H1 (cell line): Measurements from ENCODE around the gene RBM47. TPM values are rescaled to one million over a fixed set of nuclear protein-coding genes. Genes with fewer than 3 reads are reported as not detected.

ENCODE experiments used
- CTCF ChIA-PET: fragments of 300-600 bp; sonication (Branson Sonifier 250); formaldehyde crosslinking; loops from one replicate; lab custom pipeline; 2021; ENCODE audit not compliant: partially characterized antibody; lab: Charles Lee
- POLR2A ChIA-PET: fragments of 300-600 bp; sonication (Branson Sonifier 250); formaldehyde crosslinking; loops from one replicate; lab custom pipeline; 2021; ENCODE audit warnings: inconsistent platforms; ENCODE audit not compliant: partially characterized antibody; lab: Charles Lee
- DNase-seq, 2 experiments: peaks; one replicate each; pipeline versions ENCODE4 v3.0.0 to v3.0.0-alpha.2; 2010 to 2022; ENCODE audit warnings: low spot score in 2 of 2, low read depth in 1 of 2, mixed read lengths in 1 of 2
- FAIRE-seq: peaks from 2 replicates; lab custom pipeline; 2011; peaks lifted over from hg19 to GRCh38; lab: Jason Lieb, UNC
- H2AFZ ChIP-seq: 2 replicates; pipeline ENCODE4 v1.8.1; 2012; ENCODE audit warnings: low read length, inconsistent platforms
- H2AK5ac ChIP-seq: 2 replicates; pipeline ENCODE4 v1.6.1; 2013; ENCODE audit warnings: low read depth, low read length
- H2BK120ac ChIP-seq: replicated peaks from 2 replicates; pipeline ENCODE3; 2013; ENCODE audit warnings: low read depth, low read length, inconsistent platforms
- H2BK12ac ChIP-seq: 2 replicates; pipeline ENCODE4 v1.6.1; 2013; ENCODE audit warnings: low read depth, low read length
- H2BK15ac ChIP-seq: 2 replicates; pipeline ENCODE4 v1.6.1; 2013; ENCODE audit warnings: low read length
- H2BK20ac ChIP-seq: 2 replicates; pipeline ENCODE4 v1.6.1; 2013; ENCODE audit warnings: low read length
- H2BK5ac ChIP-seq: 2 replicates; pipeline ENCODE4 v1.6.1; 2013; ENCODE audit warnings: low read depth, low read length
- H3K14ac ChIP-seq: 2 replicates; pipeline ENCODE4 v1.6.1; 2013; ENCODE audit warnings: inconsistent platforms; ENCODE audit not compliant: insufficient read length
- H3K18ac ChIP-seq: 2 replicates; pipeline ENCODE4 v1.6.1; 2013; ENCODE audit warnings: low read length; ENCODE audit errors: extremely low read depth
- H3K23ac ChIP-seq: 2 replicates; pipeline ENCODE4 v1.6.1; 2013; ENCODE audit warnings: inconsistent platforms; ENCODE audit not compliant: insufficient read length
- H3K23me2 ChIP-seq: 2 replicates; pipeline ENCODE4 v1.6.1; 2013; ENCODE audit warnings: low read depth, low read length
- H3K27ac ChIP-seq: 2 replicates; pipeline ENCODE4 v1.6.1; 2011; ENCODE audit warnings: low read depth, low read length, inconsistent platforms
- H3K27me3 ChIP-seq, 4 experiments: replicated peaks in 1 of 4; 1 replicate in 1 of 4; 2 replicates in 3 of 4; pipeline versions ENCODE4 v1.6.1 to v1.8.1; 2011 to 2013; ENCODE audit warnings: low read length in 3 of 4, mild to moderate bottlenecking in 3 of 4, inconsistent platforms in 2 of 4, mixed read lengths in 2 of 4, moderate library complexity in 1 of 4; ENCODE audit not compliant: control insufficient read depth in 3 of 4, insufficient read depth in 3 of 4; ENCODE audit errors: extremely low read depth in 1 of 4
- H3K36me3 ChIP-seq, 4 experiments: 2 replicates each; pipeline versions ENCODE4 v1.6.1 to v1.8.1; 2011 to 2013; ENCODE audit warnings: mild to moderate bottlenecking in 4 of 4, low read length in 3 of 4, moderate library complexity in 2 of 4, control low read depth in 1 of 4, inconsistent platforms in 1 of 4; ENCODE audit not compliant: insufficient read depth in 4 of 4, control insufficient read depth in 2 of 4
- H3K4ac ChIP-seq: replicated peaks from 2 replicates; pipeline ENCODE3; 2013; ENCODE audit warnings: low read length, low read depth, mixed read lengths, inconsistent platforms; ENCODE audit not compliant: insufficient read length
- H3K4me1 ChIP-seq, 4 experiments: replicated peaks in 1 of 4; 1 replicate in 1 of 4; 2 replicates in 3 of 4; pipeline versions ENCODE4 v1.6.1 to v1.8.1; 2011 to 2013; ENCODE audit warnings: low read length in 3 of 4, inconsistent platforms in 2 of 4, mixed read lengths in 1 of 4; ENCODE audit not compliant: insufficient read depth in 4 of 4, control insufficient read depth in 3 of 4
- H3K4me2 ChIP-seq, 2 experiments: 2 replicates each; pipeline versions ENCODE4 v1.6.1 to v1.8.1; 2011 to 2013; ENCODE audit warnings: low read depth in 2 of 2, low read length in 2 of 2, control low read depth in 1 of 2, inconsistent platforms in 1 of 2, mild to moderate bottlenecking in 1 of 2; ENCODE audit not compliant: insufficient read depth in 1 of 2
- H3K4me3 ChIP-seq, 4 experiments: fragments of 200-600, 300-600 bp in 1 of 4; sonication (generic), shearing (Covaris generic), sonication (Bioruptor Twin) in 1 of 4; 2 replicates each; pipeline versions ENCODE4 v1.5.1 to v1.8.1; 2011 to 2016; ENCODE audit warnings: low read length in 4 of 4, low read depth in 3 of 4, control low read depth in 2 of 4, inconsistent platforms in 2 of 4, mild to moderate bottlenecking in 2 of 4, mixed read lengths in 1 of 4, moderate library complexity in 1 of 4; ENCODE audit not compliant: insufficient read depth in 2 of 4; ENCODE audit errors: extremely low read depth in 1 of 4
- H3K56ac ChIP-seq: replicated peaks from 2 replicates; pipeline ENCODE3; 2013; ENCODE audit warnings: low read depth, mild to moderate bottlenecking, mixed read lengths, low read length, inconsistent platforms; ENCODE audit not compliant: insufficient read length
- H3K79me1 ChIP-seq: 2 replicates; pipeline ENCODE4 v1.6.1; 2013; ENCODE audit warnings: low read depth, low read length, control low read depth
- H3K79me2 ChIP-seq, 2 experiments: 2 replicates each; pipeline versions ENCODE4 v1.6.1 to v1.8.1; 2012 to 2013; ENCODE audit warnings: low read length in 2 of 2, mild to moderate bottlenecking in 2 of 2, inconsistent platforms in 1 of 2; ENCODE audit not compliant: insufficient read depth in 2 of 2, control insufficient read depth in 1 of 2
- H3K9ac ChIP-seq, 4 experiments: replicated peaks in 1 of 4; 1 replicate in 1 of 4; 2 replicates in 3 of 4; pipeline versions ENCODE4 v1.6.1 to v1.8.1; 2011 to 2013; ENCODE audit warnings: low read depth in 3 of 4, low read length in 3 of 4, control low read depth in 2 of 4, mild to moderate bottlenecking in 2 of 4, moderate library complexity in 2 of 4, inconsistent platforms in 1 of 4; ENCODE audit errors: extremely low read depth in 1 of 4
- H3K9me3 ChIP-seq, 2 experiments: 2 replicates each; pipeline versions ENCODE4 v1.6.1 to v1.8.1; 2012 to 2013; ENCODE audit warnings: mild to moderate bottlenecking in 2 of 2, moderate library complexity in 2 of 2, control low read depth in 1 of 2, inconsistent platforms in 1 of 2, low read depth in 1 of 2, low read length in 1 of 2, mixed read lengths in 1 of 2; ENCODE audit not compliant: insufficient read depth in 2 of 2
- H4K20me1 ChIP-seq, 2 experiments: replicated peaks in 1 of 2; 2 replicates each; pipeline versions ENCODE3 to v1.8.1; 2011 to 2013; ENCODE audit warnings: inconsistent platforms in 2 of 2, low read length in 2 of 2, mild to moderate bottlenecking in 1 of 2; ENCODE audit not compliant: insufficient read depth in 2 of 2, control insufficient read depth in 1 of 2
- H4K5ac ChIP-seq: 2 replicates; pipeline ENCODE4 v1.6.1; 2013; ENCODE audit warnings: low read length, low read depth, mixed read lengths, inconsistent platforms; ENCODE audit not compliant: insufficient read length
- H4K8ac ChIP-seq: 2 replicates; pipeline ENCODE4 v1.8.0; 2013; ENCODE audit warnings: mild to moderate bottlenecking, moderate library complexity, low read length, inconsistent platforms; ENCODE audit not compliant: insufficient read depth; ENCODE audit errors: extremely low read depth
- H4K91ac ChIP-seq: replicated peaks from 2 replicates; pipeline ENCODE3; 2013; ENCODE audit warnings: low read length, mixed read lengths, inconsistent platforms; ENCODE audit not compliant: insufficient read length
- FOSL1 ChIP-seq: IDR thresholded peaks from 2 replicates; pipeline ENCODE4 v1.6.1; 2011; ENCODE audit warnings: mild to moderate bottlenecking, low read depth, low read length, moderate library complexity; ENCODE audit not compliant: insufficient read depth
- MAFK ChIP-seq: IDR thresholded peaks from 2 replicates; pipeline ENCODE4 v1.6.1; 2012; ENCODE audit warnings: low read depth, mild to moderate bottlenecking, improper control_type of control experiment, low read length
- POLR2A ChIP-seq, 2 experiments: IDR thresholded peaks; 1 replicate in 1 of 2; 2 replicates in 1 of 2; pipeline ENCODE4 v1.6.1; 2011; ENCODE audit warnings: low read depth in 2 of 2, low read length in 2 of 2, mild to moderate bottlenecking in 2 of 2; ENCODE audit errors: control extremely low read depth in 1 of 2
- POLR2AphosphoS5 ChIP-seq: IDR thresholded peaks from 2 replicates; pipeline ENCODE4 v1.6.1; 2011; ENCODE audit warnings: low read depth, low read length
- SP2 ChIP-seq: IDR thresholded peaks from 2 replicates; pipeline ENCODE4 v1.6.1; 2012; ENCODE audit warnings: mild to moderate bottlenecking, low read length, inconsistent platforms
- SP4 ChIP-seq: IDR thresholded peaks from 2 replicates; pipeline ENCODE4 v1.6.1; 2012; ENCODE audit warnings: low read length, inconsistent platforms
- SRF ChIP-seq: IDR thresholded peaks from 2 replicates; pipeline ENCODE4 v1.6.1; 2011; ENCODE audit warnings: mild to moderate bottlenecking, low read depth, low read length, moderate library complexity
- SUZ12 ChIP-seq: fragments of 200-600 bp; sonication (generic); IDR thresholded peaks from 2 replicates; pipeline ENCODE4 v1.6.1; 2012; ENCODE audit warnings: mild to moderate bottlenecking, inconsistent platforms, low read length, moderate library complexity, mixed read lengths
- WGBS, 2 experiments: shearing (Covaris generic) in 1 of 2; methylation state at CpG; one replicate each; pipeline versions ENCODE4 v1.1.6 to v1.1.7; 2013 to 2015; ENCODE audit warnings: low lambda C conversion rate in 2 of 2, mixed read lengths in 2 of 2, inconsistent platforms in 1 of 2, low coverage in 1 of 2, missing lambda C conversion rate in 1 of 2; ENCODE audit not compliant: insufficient replicate concordance in 2 of 2, insufficient coverage in 1 of 2, insufficient read length in 1 of 2; ENCODE audit errors: extremely low coverage in 1 of 2, missing lambda C conversion rate in 1 of 2; 5-methylcytosine and 5-hydroxymethylcytosine counted together
- polyA plus RNA-seq, 7 experiments: library from polyadenylated mRNA; depleted of rRNA in 3 of 7; stranded (reverse) in 5 of 7; unstranded in 2 of 7; fragments of >200 nt in 5 of 7; fragments of 200-250 nt in 2 of 7; gene quantifications; 1 replicate in 5 of 7; 2 replicates in 1 of 7; 4 replicates in 1 of 7; pipeline versions ENCODE4 v1.2.1 to v1.2.3, GENCODE V29; 2011 to 2013; ENCODE audit warnings: missing spikeins in 2 of 7, mixed read lengths in 2 of 7
- total RNA-seq: library from RNA; stranded (reverse); fragmentation: NEBNext Ultra II Directional; extraction: Animal tissue kit (Norgen Biotek cat#: 25700); gene quantifications from 2 replicates; pipeline ENCODE4 v1.2.1, GENCODE V29; 2021

RBM47 gene
- total and polyA plus RNA-seq, 2 of the 8 experiments (the other 6 are each of a cell fraction or from before 2014, with no cell fraction given), result 42.8 to 78.9 TPM

DNA sequence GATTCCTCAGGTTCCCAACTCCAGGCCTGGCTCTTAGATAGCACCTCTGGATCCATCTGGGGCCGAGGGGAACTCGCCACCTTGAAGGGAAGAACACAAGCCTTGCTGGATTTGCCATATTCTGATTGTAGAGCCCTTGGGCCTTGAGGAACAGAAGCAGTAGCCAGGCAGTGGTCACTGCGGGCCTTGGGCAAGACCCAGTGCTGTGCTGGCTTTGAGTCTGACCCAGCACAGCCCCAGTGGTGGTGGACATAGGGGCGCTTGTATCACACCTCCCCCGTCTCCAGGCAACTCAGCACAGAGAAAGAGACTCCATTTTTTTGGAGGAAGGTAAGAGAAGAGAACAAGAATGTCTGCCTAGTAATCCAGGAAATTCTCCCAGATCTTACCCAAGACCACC, 249.0 kb downstream of the RBM47 start:
- 73% methylated on average over 5 of the region's 5 CpGs; no CpG with 5 or more reads in 1 of the 2 experiments for WGBS, 2 experiments
- FAIRE-seq, result no peak
- no peak overlapping the region for H3K4me3 ChIP-seq

More for the DNA sequence above, 249.0 kb downstream of the RBM47 start:
- Histone ChIP-seq H3K27me3 (no peaks in the 10 kb centered on the region), H2AFZ (no peak overlapping the region), H3K18ac (no peak overlapping the region), H3K27ac (no peak overlapping the region), H4K20me1 (no peaks in the 10 kb centered on the region), H3K56ac (no peak overlapping the region), H2BK15ac (no peak overlapping the region), H3K4me2 (no peak overlapping the region), H2AK5ac (no peak overlapping the region), H4K91ac (no peak overlapping the region), H4K8ac (no peak overlapping the region), H3K36me3 (no peaks in the 10 kb centered on the region), H3K9me3 (no peaks in the 10 kb centered on the region), H3K23me2 (no peaks in the 10 kb centered on the region), H3K79me2 (no peaks in the 10 kb centered on the region), H3K79me1 (no peaks in the 10 kb centered on the region), H2BK20ac (no peak overlapping the region), H2BK12ac (no peak overlapping the region), H4K5ac (no peak overlapping the region), H3K4ac (no peak overlapping the region), H2BK5ac (no peak overlapping the region), H3K14ac (no peak overlapping the region)
- ChIA-PET POLR2A (no interaction called here), CTCF (no interaction called here)
- TF ChIP-seq SP4 (no peak), MAFK (no peak), SRF (no peak), POLR2A (IDR thresholded peaks at IDR 0.05; ENCODE audit: control extremely low read depth in 1 of 2, low read depth in 2 of 2, low read length in 2 of 2) (no peak), POLR2AphosphoS5 (no peak), SUZ12 (no peak), SP2 (no peak), FOSL1 (no peak)
- TF ChIP-seq, all 59 proteins: peak for 0
- no peak overlapping the region for H3K9ac ChIP-seq
- H3K23ac ChIP-seq, result no peak overlapping the region
- no peak overlapping the region for H2BK120ac ChIP-seq
- peaks cover 0 to 8% (median 2%) of the 10 kb centered on the region in 4 experiments; a peak in 1 of 7 replicates for H3K4me1 ChIP-seq
- DNase-seq, result no peak
